GM19452 (cell line): ENCODE measurements around the gene TSPYL1.

Experiments used
- ATAC-seq: cut with Tn5 transposase; IDR thresholded peaks from one replicate; pipeline ENCODE4 v1.9.1; 2021; ENCODE audit not compliant: unreplicated experiment

TSPYL1 gene

GRCh38 chr6:116265041-116265829 lies 14.5 kb downstream of the TSPYL1 start:
- ATAC-seq = no peak

GRCh38 chr6:116263353-116263752 lies 16.4 kb downstream of the TSPYL1 start:
- no peak for ATAC-seq

DNA sequence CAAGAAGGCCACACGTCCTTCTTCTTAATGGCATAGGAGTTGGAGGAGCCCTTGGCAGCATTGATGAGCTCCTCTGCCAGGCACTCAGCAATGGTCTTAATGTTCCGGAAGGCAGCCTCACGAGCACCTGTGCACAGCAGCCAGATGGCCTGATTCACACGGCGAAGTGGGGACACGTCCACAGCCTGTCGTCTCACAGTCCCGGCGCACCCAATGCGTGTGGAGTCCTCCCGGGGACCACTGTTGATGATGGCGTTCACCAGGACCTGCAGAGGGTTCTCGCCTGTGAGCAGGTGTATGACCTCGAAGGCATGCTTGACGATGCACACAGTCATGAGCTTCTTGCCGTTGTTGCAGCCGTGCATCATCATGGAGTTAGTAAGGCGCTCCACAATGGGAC lies 21.2 kb downstream of the TSPYL1 start:
- no peak for ATAC-seq

DNA sequence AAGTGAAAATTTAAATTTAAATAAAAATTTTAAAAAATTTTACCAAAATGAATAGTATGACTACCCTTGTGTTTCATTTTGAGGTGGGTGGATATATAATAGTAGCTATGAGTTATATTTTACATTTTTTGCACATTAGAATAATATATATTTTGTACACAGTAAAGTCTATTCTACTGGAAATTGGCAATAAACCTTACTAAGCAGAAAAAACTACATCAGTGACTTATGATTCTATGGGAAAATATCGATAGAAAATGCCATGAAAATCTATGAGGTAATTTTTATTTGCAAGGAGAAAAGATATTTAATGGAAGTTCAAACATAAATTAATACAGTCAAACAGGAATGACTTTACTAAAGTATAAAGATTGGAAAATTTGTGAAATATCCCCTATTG lies 23.0 kb downstream of the TSPYL1 start:
- ATAC-seq = no peak

DNA sequence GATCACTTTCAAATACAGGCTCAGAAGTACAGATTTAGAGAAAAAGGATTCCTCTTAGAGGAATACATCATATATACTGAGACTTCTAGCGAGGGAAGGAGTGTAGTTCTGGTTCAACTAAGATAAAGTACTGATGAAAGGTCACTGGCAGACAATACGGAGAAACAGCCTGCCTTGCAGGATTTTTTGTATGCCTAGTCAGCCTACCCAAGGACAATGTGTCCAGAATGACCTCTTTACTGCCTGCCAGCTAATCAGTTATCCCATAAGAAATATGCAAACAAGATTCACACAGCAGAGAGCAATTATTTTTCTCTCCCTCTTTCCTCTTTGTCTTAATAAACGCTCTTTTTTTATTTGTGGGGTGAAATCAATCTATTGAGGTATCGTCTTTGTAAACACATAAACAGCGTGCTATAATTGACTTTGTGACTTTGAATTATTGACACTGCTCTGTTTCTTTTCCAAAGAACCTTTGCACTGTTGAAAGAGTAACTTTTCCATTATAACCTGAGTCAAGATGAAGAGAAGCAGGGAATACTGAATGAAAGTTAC lies 24.4 kb downstream of the TSPYL1 start:
- no peak for ATAC-seq

DNA sequence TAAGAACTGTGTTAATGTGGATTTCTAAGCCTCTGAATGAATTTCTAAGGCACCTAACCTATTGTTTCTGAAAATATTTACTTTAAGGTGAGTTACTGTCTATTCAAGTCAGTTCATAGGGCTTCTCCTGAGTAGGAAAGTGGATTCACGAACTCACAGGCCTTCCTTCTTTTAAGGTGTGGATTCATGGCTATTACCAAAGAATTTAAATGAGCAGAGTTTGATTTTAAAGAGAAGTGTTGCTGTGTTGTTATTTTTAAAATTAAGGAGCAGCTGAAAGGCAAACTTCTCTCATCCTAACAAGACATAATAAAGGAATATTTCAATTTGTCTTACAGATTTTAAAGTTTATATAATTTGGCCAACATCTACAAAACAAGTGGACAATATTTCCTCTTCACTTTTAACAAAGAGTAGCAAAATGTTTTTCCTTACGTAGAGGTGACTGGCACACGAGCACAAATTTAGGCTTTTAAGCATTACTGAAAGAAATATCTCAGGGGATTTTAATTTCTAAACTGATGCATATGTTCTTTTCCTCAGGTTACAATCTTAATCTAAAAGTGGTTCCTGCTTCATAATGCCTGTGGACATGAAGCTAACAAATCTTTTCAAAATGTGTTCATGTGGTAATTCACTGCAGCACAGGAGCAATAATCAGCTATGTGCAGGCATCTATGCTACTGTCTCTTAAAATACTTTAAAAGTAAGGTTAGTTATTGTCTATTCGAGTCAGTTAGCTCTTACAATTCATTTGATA lies 25.3 kb downstream of the TSPYL1 start:
- ATAC-seq = peak; percentile 36

DNA sequence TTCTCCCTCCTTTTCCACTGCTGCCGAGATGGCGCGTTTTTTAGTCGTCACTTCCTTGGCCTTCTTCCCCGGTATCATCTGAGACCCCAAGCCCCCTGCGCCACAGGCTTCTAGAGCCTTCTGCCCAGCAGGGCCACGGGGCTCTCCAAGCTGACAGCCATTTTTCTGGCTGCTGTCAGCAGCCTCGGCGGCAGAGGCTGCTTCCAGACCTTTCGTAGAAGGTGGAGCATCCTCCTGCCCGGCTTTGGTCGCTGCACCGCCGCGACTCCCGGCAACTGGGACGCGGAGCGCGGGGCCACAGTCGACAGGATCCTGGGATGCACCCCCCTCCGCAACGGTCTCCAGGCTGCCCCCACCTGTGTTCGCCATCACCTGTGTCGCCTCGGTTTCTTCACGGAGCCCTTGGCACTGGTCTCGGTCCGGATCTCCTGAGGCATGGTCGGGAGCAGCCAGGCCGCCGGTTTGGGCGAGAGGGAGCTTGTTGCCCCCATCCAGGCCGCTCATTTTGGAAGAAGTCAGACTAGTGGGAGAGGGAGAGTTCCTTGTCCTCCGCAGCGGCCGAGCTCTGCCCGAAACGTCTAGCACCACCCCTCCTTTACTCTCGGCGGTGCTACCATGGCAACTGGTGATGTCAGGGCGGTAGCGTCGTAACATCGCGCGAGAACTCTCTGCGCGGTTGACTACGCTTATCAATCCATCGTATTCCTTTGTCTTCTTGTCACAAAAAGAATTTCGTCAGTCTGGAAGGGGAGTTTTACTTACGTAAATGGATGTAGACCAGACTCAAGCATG lies 26.0 kb downstream of the TSPYL1 start, which contains the start of gene TSPYL4:
TSS of gene TSPYL4 (minus strand) at position 571 of the 792 bp plus-strand sequence. CDS start at position 504, 67 bp downstream.
- ATAC-seq = peak; percentile 100

DNA sequence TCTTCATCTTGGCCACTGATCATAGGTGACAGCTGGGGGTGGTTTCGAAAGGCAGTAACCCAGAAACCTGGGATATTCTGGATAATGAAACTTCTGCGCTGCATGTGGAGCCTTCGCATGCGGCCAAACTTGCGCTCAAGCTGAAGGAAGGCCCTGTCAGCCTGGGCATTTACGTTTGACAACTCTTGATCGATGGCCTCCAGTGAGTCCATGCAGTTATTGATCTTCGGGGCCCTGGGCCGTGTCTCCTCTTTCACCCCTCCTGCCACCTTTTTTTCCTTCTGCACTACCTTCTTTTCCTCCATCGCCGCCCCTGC lies 26.6 kb downstream of the TSPYL1 start:
- ATAC-seq = no peak

DNA sequence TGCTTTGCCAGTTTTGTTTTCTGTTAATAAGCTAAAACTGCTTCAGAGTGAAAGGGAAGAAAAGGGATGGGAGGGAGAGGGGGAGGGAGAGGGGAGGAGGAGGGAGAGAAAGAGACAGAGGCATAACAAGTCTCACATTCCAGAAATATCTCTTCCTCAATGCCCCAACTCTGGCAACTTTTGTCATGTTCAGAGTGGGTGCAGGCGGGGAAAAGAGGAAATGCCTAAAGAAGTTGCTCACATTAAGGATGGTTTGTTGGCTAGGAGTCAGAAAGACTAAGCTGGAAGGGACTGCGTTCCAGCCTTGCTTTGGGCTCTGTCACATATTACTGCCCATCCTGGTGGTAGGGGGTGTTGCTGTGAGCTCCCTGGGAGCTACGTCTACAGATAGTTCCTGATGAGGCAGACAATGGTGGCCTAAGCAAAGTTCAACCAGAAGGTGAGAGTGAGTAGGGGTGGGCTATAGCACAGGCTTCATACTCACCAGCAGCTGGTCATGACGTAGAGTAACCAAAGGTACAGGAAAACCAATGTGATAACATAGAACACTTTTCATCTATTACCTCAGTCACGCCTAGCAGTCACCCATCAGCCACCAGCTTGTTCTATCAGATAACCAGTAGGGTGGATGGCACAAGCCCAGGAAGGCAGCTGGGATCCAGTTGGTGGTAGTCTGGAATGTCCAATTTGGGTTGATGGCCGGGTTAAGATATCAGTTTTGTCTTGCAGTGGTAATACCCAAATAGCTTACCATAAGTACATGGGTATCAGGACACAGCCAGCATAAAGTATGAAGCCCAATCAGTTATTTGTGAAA lies 28.0 kb downstream of the TSPYL1 start:
- no peak for ATAC-seq

DNA sequence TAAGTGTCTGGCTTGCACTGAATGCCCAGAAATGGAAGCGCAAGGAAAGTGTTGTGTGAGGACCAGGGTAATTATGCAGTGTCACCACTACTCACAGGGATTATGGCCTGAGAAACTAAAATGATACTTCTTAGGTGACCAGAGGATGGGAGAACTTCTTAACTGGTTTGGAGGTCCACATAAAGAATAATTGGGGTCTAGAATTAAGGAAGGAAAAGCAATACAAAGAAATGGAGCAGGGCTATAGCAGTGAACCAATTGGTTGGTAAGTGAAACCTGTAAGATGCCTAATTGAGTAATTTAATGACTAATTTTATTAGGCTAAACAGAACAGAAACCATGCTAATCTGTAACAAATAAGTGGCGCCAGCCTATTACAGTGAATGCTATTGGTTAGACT lies 31.2 kb downstream of the TSPYL1 start:
- ATAC-seq = no peak

GRCh38 chr6:116247285-116247684 lies 32.4 kb downstream of the TSPYL1 start:
- ATAC-seq = no peak

GRCh38 chr6:116246089-116246488 lies 33.6 kb downstream of the TSPYL1 start:
- no peak for ATAC-seq

GRCh38 chr6:116244284-116244683 lies 35.4 kb downstream of the TSPYL1 start:
- no peak for ATAC-seq

DNA sequence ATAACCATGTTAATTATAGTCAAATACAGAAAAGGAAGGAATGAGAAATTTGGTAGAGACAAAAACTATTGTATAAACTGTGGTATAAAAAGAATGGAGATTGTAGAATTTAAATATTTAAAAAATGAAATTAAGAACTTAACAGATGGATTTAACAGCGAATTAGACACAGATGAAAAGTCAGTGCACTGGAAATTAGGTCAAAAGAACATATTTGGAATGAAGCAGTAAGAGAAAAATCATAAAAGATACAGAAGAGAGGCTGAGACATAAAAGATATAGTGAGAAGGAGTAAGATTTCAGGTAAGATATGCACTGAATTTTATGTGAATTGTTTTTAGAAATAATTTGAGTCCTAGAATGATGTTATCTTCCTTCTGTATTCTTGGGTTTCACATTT lies 39.9 kb downstream of the TSPYL1 start:
- ATAC-seq = no peak

DNA sequence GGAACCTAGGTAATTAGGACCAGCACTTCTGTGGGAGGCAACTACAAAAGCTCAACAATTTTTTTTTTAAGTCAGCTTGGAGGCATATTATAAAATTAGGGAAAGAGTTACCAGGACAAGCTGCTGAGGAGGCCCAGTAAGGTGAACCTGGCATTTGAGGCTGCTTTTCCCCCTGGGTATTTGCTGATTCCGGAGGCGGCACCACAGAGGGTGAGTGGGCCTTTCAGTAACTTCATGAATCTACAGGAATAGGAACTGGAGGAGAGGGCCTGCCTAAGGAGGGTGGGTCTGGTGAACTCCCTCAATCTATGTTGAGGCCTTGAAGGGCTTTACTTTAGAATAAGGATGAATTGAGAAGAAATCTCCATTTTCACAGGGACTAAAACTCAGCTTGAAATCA lies 40.5 kb downstream of the TSPYL1 start:
- no peak for ATAC-seq

- no peak for ATAC-seq
These were observed 41.6 kb downstream of the TSPYL1 start for GRCh38 chr6:116238083-116238482.

- ATAC-seq = no peak
These were observed 45.0 kb downstream of the TSPYL1 start for GRCh38 chr6:116234689-116235088.

DNA sequence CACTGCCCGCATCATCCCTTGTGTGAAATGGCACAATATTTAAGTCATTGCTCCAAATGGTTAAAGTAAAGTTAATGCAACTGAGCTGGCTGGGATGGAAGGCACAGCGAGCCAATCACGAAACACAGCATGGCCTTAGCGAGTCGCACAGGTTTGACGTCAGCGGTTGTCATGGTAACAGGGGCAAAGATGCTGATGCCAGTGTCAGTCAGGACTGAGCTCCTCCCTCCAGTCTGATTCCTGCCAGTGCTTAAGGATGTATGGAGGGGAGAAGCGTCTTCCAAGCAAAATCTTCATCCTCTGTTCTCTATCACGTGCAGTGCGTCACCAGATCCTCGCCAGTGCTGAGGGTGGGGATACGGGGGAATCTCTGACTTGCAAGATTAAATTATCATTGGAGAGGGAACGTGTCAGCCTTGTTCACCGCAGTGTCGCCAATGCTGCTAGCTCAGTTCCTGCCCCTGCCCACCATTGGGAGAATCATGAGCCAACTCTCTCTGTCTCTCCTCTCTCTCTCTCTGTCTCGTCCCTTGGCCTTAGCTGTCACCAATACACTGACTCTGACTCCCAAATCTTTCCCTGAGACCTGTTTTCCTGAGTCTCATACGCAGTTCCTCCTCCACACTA lies 50.3 kb downstream of the TSPYL1 start:
- no peak for ATAC-seq
